Dendritic cell treated with granulocyte-macrophage colony-stimulating factor and Interleukin-4, amounts not matched to agents 40 ng/mL and 50 ng/mL, for 4 days (primary cell): ENCODE data around the gene FAM72A.

Experiments
- H3K27ac Mint-ChIP-seq: one replicate; pipeline ENCODE4 v1.8.0; 2022; ENCODE audit warnings: mild to moderate bottlenecking, mixed read lengths
- H3K27me3 Mint-ChIP-seq: one replicate; pipeline ENCODE4 v1.8.0; 2022; ENCODE audit warnings: mild to moderate bottlenecking, mixed read lengths
- H3K36me3 Mint-ChIP-seq: one replicate; pipeline ENCODE4 v1.8.0; 2022; ENCODE audit warnings: low read depth, mixed read lengths
- H3K4me1 Mint-ChIP-seq: one replicate; pipeline ENCODE4 v1.8.0; 2022; ENCODE audit warnings: low read depth, mixed read lengths
- H3K4me3 Mint-ChIP-seq: one replicate; pipeline ENCODE4 v1.8.0; 2022; ENCODE audit warnings: mild to moderate bottlenecking, moderate library complexity, mixed read lengths
- H3K9me3 Mint-ChIP-seq: one replicate; pipeline ENCODE4 v1.8.0; 2022; ENCODE audit warnings: mixed read lengths
- intact Hi-C: fragments of 100-400 bp; cut with micrococcal nuclease; formaldehyde crosslinking; loops from one replicate; pipeline ENCODE4 v1.15.0; 2022

Gene FAM72A

GRCh38 chr1:206145771-206146290, 56.8 kb downstream of the FAM72A start:
- H3K4me1 Mint-ChIP-seq = no peaks in the 10 kb centered on the region
- H3K36me3 Mint-ChIP-seq = no peaks in the 10 kb centered on the region
- no peak overlapping the region for H3K27ac Mint-ChIP-seq
- peaks cover 18% of the 10 kb centered on the region for H3K27me3 Mint-ChIP-seq
- no peak overlapping the region for H3K4me3 Mint-ChIP-seq
- H3K9me3 Mint-ChIP-seq = no peaks in the 10 kb centered on the region
- intact Hi-C loops = no loop called here

- intact Hi-C loops = no loop called here
- Mint-ChIP-seq H3K27me3 (peaks cover 25% of the 10 kb centered on the region), H3K27ac (no peak overlapping the region), H3K4me1 (no peaks in the 10 kb centered on the region), H3K36me3 (no peaks in the 10 kb centered on the region), H3K9me3 (no peaks in the 10 kb centered on the region), H3K4me3 (no peak overlapping the region)
Measured at GRCh38 chr1:206144605-206145004, 58.0 kb downstream of the FAM72A start.

- Mint-ChIP-seq H3K36me3 (no peaks in the 10 kb centered on the region), H3K27me3 (peaks cover 29% of the 10 kb centered on the region), H3K27ac (no peak overlapping the region), H3K4me1 (no peaks in the 10 kb centered on the region), H3K4me3 (no peak overlapping the region), H3K9me3 (no peaks in the 10 kb centered on the region)
- intact Hi-C loops = no loop called here
Measured at GRCh38 chr1:206143537-206144172, 59.0 kb downstream of the FAM72A start.

GRCh38 chr1:206142770-206143169, 59.9 kb downstream of the FAM72A start:
- Mint-ChIP-seq H3K9me3 (no peaks in the 10 kb centered on the region), H3K27me3 (peaks cover 31% of the 10 kb centered on the region), H3K27ac (no peak overlapping the region), H3K36me3 (no peaks in the 10 kb centered on the region), H3K4me3 (no peak overlapping the region), H3K4me1 (no peaks in the 10 kb centered on the region)
- intact Hi-C loops = no loop called here

- H3K4me3 Mint-ChIP-seq = no peak overlapping the region
- intact Hi-C loops = no loop called here
- H3K27me3 Mint-ChIP-seq = peaks cover 31% of the 10 kb centered on the region
- no peaks in the 10 kb centered on the region for H3K36me3 Mint-ChIP-seq
- no peak overlapping the region for H3K27ac Mint-ChIP-seq
- H3K9me3 Mint-ChIP-seq = no peaks in the 10 kb centered on the region
- H3K4me1 Mint-ChIP-seq = no peaks in the 10 kb centered on the region
Measured at GRCh38 chr1:206142011-206142410, 60.6 kb downstream of the FAM72A start.

GRCh38 chr1:206136241-206136640, 66.4 kb downstream of the FAM72A start:
- H3K4me1 Mint-ChIP-seq = no peaks in the 10 kb centered on the region

More at GRCh38 chr1:206136241-206136640, 66.4 kb downstream of the FAM72A start:
- intact Hi-C loops = no loop called here
- Mint-ChIP-seq H3K9me3 (no peaks in the 10 kb centered on the region), H3K27me3 (peaks cover 21% of the 10 kb centered on the region), H3K36me3 (no peaks in the 10 kb centered on the region), H3K4me3 (no peak overlapping the region), H3K27ac (no peak overlapping the region)
